NCI-H510A (cell line): ENCODE results near the gene CYP26B1.
"Not testable (repeated sequence)": the region's sequence is repeated elsewhere in the genome, so short reads cannot be mapped to it uniquely, and the experiment has no call there.

Experiments
- DNase-seq: peaks from one replicate; lab custom pipeline; 2025; lab: John Stamatoyannopoulos, UW

The CYP26B1 gene

DNA sequence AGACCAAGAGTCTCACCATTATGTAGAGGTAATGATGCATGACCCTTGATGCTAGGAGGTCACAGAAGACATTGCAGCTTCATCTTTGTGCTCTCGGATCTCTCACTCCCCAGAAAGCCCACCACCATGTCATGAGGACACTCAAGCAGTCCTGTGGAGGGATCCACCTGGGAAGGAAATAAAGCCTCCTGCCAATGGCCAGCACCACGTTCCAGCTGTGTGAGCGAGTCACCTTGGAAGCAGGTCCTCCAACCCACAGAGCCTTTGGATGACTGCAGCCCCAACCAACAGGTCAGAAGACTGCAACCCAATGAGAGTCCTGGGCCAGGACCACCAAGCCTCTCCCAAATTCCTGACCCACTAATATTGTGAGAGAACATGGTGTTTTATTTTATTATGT, 38.4 kb downstream of the CYP26B1 start:
- no peak for DNase-seq

GRCh38 chr2:72108121-72108520, 39.5 kb downstream of the CYP26B1 start:
- no peak for DNase-seq

- DNase-seq: no peak
These were observed 40.7 kb downstream of the CYP26B1 start for GRCh38 chr2:72106978-72107377.

DNA sequence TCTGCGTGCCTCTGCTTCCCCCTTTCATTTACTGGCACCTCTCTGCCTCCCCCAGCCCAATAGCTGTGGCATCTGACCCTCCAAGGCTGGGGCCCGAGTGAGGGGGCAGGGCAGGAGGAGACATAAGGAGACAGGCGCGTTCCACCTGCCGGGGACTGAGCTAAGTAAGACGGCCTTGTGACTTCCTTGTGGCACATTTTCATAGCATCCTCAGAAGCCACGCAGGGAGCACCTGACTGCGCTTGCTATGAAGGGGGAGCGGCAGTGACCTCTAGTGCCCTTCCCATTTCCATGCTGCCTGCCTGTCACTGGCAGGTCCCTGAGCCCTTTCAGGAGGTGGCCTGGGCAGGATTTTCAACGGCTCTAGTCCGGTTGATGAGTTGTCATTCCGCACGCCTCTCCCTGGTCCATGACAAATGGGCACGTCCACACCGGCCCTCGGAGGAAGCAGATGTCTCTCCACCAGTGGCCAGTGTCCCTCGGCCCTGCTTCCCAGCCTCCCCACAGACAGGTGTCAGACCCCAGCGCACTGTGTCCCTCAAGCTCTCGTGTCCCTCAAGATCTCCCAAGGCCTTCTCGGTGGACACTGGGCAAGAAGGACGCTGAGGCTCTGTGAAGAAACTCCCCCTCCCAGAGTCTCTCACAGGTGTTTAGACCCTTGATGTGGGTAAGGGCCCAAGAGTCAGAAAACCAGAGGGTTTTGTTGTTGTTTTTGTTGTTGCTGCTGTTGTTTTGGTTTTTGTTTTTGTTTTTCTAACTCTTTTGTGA, 42.7 kb downstream of the CYP26B1 start:
- no peak for DNase-seq

DNA sequence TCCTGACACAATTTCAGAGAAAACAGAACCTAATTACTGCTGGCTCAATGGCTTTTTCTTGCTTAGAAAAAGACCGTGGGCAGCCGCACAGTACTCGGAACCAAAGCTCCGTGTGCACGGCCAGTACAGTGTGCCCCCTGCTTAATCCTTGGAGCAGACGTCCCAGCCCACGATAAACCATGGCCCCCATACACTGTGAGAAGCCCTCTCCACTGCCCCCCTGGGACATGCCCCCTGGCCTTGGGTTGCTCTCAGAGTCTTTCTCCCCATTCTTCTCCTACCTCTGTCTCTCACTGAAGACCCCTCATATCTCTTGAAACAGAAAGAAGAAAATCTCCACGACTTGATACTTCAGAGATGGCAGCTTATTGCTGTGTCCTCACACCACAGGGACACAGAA, 44.0 kb downstream of the CYP26B1 start:
- no peak for DNase-seq

DNA sequence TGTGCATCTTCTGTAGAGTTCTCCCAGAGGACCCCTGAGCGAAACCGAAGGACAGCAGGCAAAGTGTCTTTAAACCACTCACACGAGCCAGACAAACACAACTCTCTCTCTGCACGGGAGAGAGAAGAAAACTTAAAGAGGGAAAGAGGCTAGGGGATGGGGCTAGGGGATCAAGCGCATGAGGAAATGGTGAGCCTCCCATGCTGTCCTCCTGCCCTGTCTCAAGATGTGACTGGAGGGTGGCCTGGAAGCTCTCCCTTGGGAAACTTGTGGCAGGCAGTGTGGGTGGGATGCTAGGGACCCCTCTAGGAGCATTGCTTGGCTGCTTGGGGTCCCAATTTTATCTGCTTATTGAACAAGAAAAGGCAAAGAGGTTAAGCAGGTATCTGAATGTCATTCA, 44.5 kb downstream of the CYP26B1 start:
- no peak for DNase-seq

DNA sequence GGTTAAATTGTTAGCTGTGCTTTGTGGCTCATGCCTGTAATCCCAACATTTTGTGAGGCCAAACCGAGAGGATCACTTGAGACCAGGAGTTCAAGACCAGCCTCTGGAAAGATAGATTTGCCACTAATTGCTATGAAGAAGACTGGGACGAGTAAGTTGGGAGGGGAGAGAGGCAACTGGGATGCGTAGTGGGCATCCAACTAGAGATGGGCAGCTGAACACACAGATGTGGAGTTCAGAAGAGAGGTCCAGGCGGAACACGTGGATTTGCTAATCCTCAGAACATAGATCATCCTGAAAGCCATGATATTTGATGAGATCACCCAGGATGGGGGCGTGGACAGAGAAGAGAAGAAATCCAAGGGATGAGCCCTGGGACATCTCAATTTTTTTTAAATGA, 48.7 kb downstream of the CYP26B1 start:
- no peak for DNase-seq

GRCh38 chr2:72097276-72097675, 50.4 kb downstream of the CYP26B1 start:
- DNase-seq: no peak

DNA sequence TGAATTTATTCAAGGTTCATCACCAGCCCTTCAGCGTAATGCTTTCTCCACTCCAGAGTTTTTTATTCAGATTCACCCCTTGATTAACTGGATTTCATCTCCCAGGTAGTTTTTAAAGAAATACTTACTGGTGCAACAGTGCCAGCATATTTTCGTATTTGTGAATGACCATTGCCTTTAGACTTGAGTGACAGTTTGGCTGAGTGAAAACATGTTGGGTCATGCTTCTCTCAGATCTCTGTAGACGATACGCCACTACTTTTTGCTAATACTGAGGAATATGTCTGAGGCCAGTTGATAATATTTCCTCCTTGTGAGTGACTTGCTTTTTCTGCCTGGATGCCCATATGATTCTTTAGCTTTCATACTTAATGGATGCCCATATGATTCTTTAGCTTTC, 51.5 kb downstream of the CYP26B1 start:
- DNase-seq: no peak

GRCh38 chr2:72095364-72095763, 52.3 kb downstream of the CYP26B1 start:
- DNase-seq: no peak

DNA sequence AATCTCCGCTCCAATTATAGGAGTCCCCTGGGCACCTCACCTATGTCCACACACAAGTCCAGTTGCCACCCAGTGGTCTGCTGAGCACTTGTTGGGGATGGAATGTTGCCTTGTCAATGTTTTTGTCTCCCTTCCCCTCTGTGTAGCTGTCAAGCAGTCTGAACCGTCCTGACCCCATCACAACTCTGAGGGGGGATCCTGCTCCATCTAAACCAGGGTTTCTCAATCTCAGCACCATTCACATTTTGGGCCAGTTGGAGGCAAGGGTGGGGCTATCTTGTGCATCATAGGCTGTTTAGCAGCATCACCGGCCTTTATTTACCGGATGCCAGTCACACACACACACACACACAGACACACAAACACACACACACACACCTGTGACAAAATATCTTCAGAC, 53.0 kb downstream of the CYP26B1 start:
- no peak for DNase-seq

DNA sequence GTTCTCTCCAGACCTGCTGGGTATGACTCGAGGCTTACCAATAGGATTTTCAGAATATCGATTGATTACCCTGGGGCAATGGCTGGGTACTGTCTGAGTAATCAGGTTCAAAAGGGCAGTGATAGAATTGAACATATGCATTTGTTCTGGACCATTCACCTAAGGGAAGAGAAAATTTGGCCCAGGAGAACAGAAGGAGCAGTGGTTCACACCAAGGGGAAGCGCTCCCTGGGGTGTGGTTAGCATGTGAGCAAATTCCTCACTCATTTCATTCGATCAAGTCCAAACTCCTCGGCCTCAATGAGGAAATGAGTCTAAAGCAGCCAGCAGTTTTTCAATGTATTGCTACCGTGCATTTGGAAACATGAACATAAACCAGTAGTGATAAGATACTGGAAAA, 55.6 kb downstream of the CYP26B1 start:
- DNase-seq: no peak

GRCh38 chr2:72090781-72091482, 56.7 kb downstream of the CYP26B1 start:
- DNase-seq: no peak

DNA sequence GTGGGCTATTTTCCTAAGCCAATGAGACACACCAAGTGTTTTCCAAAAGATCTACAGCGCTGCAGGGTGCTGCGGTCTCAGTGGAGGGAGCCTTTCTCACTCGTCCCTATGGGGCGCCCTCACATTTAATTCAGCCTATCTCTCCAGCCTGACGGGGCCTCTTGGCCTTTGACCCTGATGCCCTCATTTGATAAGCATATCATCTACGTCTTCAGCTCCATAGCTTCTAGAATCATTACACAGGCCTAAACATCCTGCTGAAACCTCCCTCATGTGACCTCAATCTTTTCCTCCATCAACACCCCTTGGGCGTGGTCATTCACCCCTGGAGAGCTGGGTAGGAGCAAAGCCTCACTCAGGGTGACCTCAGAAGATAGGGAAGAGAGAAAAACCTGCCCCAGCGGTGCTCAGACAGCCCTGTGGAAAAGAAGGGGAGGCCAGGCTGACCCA, 57.4 kb downstream of the CYP26B1 start:
- DNase-seq: no peak

GRCh38 chr2:72089537-72089936, 58.1 kb downstream of the CYP26B1 start:
- no peak for DNase-seq

DNA sequence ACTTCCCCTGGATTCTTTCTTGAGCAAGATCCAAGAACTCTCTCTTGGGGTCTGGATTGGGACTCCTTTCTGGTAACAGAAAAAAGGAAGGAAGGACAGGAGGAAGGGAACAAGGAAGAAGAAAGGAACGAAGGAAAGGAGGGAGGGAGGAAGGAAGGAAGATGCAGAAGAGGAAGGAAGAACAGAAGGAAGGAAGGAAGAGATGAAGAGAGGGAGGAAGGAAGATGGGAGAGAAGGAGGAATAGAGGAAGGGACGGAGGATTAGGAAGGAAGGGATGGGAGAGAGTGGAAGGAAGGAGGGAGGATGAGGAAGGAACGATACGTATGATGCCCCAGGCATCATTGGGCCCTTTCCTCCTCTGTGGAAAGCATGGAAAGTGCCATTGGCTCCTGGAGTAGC, 58.6 kb downstream of the CYP26B1 start:
- DNase-seq: no peak

DNA sequence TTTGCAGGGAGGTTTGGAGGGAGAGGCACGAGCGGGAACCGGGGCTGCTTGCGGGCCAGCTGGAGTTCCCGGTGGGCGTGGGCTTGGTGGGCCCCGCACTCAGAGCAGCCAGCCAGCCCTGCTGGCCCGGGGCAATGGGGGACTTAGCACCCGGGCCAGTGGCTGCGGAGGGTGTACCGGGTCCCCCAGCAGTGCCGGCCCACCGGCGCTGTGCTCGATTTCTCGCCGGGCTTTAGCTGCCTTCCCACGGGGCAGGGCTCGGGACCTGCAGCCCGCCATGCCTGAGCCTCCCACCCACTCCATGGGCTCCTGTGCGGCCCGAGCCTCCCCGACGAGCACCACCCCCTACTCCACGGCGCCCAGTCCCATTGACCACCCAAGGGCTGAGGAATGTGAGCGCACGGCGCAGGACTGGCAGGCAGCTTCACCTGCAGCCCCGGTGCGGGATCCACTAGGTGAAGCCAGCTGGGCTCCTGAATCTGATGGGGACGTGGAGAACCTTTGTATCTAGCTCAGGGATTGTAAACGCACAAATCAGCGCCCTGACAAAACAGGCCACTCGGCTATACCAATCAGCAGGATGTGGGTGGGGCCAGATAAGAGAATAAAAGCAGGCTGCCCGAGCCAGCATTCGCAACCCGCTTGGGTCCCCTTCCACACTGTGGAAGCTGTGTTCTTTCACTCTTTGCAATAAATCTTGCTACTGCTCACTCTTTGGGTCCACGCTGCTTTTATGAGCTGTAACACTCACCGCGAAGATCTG, 60.6 kb downstream of the CYP26B1 start:
- not testable (repeated sequence) for DNase-seq

DNA sequence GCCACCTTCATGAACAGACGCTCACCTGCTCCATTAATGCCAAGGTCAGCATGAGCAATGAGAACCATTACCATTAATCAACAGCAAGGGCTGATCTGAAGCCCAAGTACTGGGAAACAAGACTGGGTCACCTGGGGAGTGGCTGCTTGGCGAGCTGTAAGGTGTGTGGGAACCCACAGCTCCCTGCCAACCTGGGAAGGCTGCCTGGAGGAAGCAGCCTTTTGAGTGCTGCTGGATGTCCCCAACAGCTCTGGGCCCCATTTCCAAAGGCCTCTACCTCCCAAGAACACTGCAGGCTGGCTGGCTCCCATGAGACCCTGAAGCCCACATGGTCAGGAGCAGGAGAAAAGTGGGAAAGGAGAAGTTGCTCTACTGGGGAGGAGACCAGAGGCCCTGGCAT, 62.1 kb downstream of the CYP26B1 start:
- no peak for DNase-seq

DNA sequence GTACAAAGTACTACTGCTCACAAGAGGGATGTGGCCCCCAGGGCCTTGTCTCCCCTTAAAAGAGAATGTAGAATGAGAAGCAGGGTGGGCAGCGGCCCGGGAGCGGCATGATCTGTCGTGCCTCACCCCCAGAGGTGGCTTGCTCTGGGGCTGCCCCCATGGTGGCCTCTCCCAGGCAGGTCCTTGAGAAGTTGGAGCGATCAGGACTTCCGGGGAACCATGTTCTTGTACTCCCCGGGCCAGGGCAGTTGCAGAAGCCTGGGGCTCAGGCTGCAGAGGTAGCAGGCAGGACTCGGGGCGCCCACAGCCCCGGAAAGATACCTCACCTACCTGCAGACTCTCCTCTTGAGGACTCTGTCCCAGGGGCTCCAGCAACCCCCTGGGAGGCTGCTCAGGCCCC, 62.6 kb downstream of the CYP26B1 start:
- no peak for DNase-seq

DNA sequence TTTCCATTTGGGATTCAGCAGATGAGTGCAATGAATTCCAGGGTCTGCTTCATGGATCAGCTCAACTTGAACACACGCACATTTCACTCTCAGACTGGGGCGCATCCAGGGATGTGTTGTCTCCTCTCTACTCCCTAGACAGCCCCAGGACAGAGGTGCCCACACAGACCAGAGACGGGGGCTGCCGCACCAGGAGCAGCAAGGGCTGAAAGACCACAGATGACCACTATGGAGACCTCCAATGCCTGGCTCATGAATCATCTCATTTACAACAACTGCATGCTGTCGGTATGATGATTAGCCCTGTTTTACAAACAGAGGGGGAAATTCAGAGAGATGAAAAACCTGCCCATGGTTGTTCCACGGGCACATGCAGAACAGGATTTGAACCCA, 63.1 kb downstream of the CYP26B1 start:
- DNase-seq: no peak

DNA sequence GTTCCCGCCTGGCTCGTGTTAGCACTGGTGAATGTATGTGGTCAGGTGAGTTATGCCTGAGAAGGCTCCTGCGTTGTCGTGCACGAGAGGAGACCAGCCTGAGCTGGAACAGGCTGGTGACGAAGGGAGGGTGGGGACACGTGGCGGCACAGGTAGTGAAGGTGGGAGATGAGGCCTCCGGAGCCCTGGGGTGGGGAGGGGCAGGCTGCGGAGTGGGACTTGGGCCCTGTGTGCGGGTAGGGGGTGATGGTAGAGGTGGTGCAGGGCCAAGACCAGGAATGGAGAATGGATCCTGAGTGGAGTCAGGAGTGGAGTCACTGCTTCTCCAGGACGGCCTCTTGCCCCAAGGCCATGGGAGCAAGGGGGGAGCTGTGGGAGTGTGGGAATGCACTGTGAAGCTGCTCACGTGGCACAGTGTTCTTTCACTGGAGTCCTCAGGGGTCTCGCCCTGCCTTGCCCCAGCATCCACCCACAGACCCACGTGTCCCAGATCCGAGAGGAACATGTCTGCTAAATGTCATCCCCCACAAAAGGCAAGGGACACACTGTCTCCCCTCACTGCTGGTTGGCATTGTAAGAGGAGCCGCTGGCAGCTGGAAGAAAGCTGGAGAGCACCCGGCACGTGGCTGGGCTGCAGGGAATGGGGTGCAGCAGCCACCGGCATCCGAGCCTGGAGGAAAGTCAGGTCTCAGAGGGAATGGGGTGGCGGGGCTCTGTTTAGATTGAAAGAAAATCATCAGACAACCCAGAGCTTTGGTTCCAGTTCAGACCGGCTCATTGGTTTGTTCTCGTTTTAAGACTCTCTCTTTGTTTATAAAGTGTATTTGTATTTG, 63.7 kb downstream of the CYP26B1 start:
- DNase-seq: no peak

DNA sequence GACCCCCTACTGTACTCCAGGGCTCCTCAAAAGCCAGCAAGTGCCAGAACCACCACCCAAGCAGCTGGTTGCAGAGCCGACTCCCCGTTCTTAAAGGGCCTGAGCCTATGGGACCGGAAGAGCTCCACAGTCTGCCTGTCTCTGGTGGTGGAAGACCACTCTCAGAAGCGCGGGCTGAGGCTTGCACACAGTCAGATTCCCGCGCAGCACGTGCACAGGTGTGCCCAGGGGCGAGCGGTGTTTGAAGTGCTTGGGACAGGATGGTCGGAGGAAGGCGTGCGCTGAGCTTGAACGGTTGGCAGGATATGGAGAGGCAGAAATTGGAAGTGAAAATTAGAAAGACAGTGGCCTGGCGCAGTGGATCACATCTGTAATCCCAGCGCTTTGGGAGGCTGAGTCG, 64.8 kb downstream of the CYP26B1 start:
- DNase-seq: no peak
